Measurements from ENCODE around the gene WBP2NL. TPM values are rescaled to one million over a fixed set of nuclear protein-coding genes. Genes with fewer than 3 reads are reported as not detected.

WBP2NL gene
- total RNA-seq, 2 donors from 2014 or later: not detected

DNA sequence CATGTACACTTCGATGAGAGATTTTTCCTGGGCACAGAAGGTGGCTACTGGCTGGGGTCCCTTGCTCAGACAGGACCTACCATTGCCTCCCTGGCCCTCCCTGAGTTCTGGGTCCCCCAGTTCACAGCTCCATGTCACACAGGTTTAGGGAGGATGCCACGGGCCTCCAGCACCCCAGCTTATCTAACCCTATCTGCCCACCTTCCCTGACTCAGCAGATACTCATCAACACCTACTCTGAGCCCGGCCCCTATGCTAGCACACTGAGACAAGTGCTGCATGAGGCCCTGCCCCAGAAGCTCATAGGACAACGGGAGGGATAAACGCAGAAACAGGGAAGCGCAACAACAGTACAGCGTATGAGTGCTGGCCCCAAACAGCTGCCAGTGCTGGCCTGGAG is 62.5 kb downstream of the WBP2NL start:
- Mint-ChIP-seq H3K9me3 (peaks cover 26% of the 10 kb centered on the region), H3K27me3 (ENCODE audit: insufficient read depth) (no peaks in the 10 kb centered on the region), H3K36me3 (ENCODE audit: low read depth) (peaks cover 62% of the 10 kb centered on the region), H3K4me3 (no peak overlapping the region), H3K4me1 (peaks cover 9% of the 10 kb centered on the region), H3K27ac (no peak overlapping the region)
- no peaks in the 10 kb centered on the region for H3K27me3 ChIP-seq (ENCODE audit: control insufficient read depth, insufficient read depth, low read length, poor library complexity, severe bottlenecking)
- 91 to 97% methylated on average over 6 to 7 of the region's 7 CpGs for WGBS, 2 experiments (ENCODE audit: insufficient coverage in 1 of 2, insufficient read length in 1 of 2)
- TF ChIP-seq, protein P1, sequence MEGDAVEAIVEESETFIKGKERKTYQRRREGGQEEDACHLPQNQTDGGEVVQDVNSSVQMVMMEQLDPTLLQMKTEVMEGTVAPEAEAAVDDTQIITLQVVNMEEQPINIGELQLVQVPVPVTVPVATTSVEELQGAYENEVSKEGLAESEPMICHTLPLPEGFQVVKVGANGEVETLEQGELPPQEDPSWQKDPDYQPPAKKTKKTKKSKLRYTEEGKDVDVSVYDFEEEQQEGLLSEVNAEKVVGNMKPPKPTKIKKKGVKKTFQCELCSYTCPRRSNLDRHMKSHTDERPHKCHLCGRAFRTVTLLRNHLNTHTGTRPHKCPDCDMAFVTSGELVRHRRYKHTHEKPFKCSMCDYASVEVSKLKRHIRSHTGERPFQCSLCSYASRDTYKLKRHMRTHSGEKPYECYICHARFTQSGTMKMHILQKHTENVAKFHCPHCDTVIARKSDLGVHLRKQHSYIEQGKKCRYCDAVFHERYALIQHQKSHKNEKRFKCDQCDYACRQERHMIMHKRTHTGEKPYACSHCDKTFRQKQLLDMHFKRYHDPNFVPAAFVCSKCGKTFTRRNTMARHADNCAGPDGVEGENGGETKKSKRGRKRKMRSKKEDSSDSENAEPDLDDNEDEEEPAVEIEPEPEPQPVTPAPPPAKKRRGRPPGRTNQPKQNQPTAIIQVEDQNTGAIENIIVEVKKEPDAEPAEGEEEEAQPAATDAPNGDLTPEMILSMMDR (conservative IDR thresholded peaks at IDR 0.05): no peak
- DNase-seq: no peak
- peaks cover 30% of the 10 kb centered on the region for H3K36me3 ChIP-seq (ENCODE audit: control insufficient read depth, insufficient read depth, low read length)
- H3K9ac ChIP-seq (ENCODE audit: extremely low read depth, low read length, poor library complexity, severe bottlenecking): no peak overlapping the region
- no peak overlapping the region for H3K27ac ChIP-seq (ENCODE audit: low read depth, low read length)
- no peaks in the 10 kb centered on the region for H3K4me1 ChIP-seq (ENCODE audit: control insufficient read depth, insufficient read depth, low read length)
- H3K4me3 ChIP-seq (ENCODE audit: low read length): no peak overlapping the region
- peaks cover 25% of the 10 kb centered on the region for H3K9me3 ChIP-seq (ENCODE audit: control insufficient read depth, low read length)

GRCh38 chr22:42062506-42063170 is 64.0 kb downstream of the WBP2NL start:
- Mint-ChIP-seq H3K27me3 (ENCODE audit: insufficient read depth) (no peaks in the 10 kb centered on the region), H3K4me3 (no peak overlapping the region), H3K36me3 (ENCODE audit: low read depth) (peaks cover 71% of the 10 kb centered on the region), H3K27ac (no peak overlapping the region), H3K4me1 (peaks cover 9% of the 10 kb centered on the region), H3K9me3 (peaks cover 11% of the 10 kb centered on the region)
- TF ChIP-seq, protein P1 (conservative IDR thresholded peaks at IDR 0.05): no peak
- Histone ChIP-seq H3K27ac (ENCODE audit: low read depth, low read length) (no peak overlapping the region), H3K4me1 (ENCODE audit: control insufficient read depth, insufficient read depth, low read length) (no peaks in the 10 kb centered on the region), H3K27me3 (ENCODE audit: control insufficient read depth, insufficient read depth, low read length, poor library complexity, severe bottlenecking) (no peaks in the 10 kb centered on the region), H3K4me3 (ENCODE audit: low read length) (no peak overlapping the region), H3K36me3 (ENCODE audit: control insufficient read depth, insufficient read depth, low read length) (peaks cover 38% of the 10 kb centered on the region), H3K9me3 (ENCODE audit: control insufficient read depth, low read length) (peaks cover 12% of the 10 kb centered on the region), H3K9ac (ENCODE audit: extremely low read depth, low read length, poor library complexity, severe bottlenecking) (no peak overlapping the region)
- 93 to 95% methylated on average over 8 to 10 of the region's 10 CpGs for WGBS, 2 experiments (ENCODE audit: insufficient coverage in 1 of 2, insufficient read length in 1 of 2)
- no peak for DNase-seq

- TF ChIP-seq, protein P1 (conservative IDR thresholded peaks at IDR 0.05): no peak
- Histone ChIP-seq H3K27me3 (ENCODE audit: control insufficient read depth, insufficient read depth, low read length, poor library complexity, severe bottlenecking) (no peaks in the 10 kb centered on the region), H3K4me1 (ENCODE audit: control insufficient read depth, insufficient read depth, low read length) (no peaks in the 10 kb centered on the region), H3K27ac (ENCODE audit: low read depth, low read length) (no peak overlapping the region), H3K9ac (ENCODE audit: extremely low read depth, low read length, poor library complexity, severe bottlenecking) (no peak overlapping the region), H3K4me3 (ENCODE audit: low read length) (no peak overlapping the region), H3K36me3 (ENCODE audit: control insufficient read depth, insufficient read depth, low read length) (peaks cover 30% of the 10 kb centered on the region), H3K9me3 (ENCODE audit: control insufficient read depth, low read length) (no peaks in the 10 kb centered on the region)
- no peak for DNase-seq
- no peaks in the 10 kb centered on the region for H3K27me3 Mint-ChIP-seq (ENCODE audit: insufficient read depth)
- H3K27ac Mint-ChIP-seq: no peak overlapping the region
- H3K36me3 Mint-ChIP-seq (ENCODE audit: low read depth): peaks cover 60% of the 10 kb centered on the region
- H3K9me3 Mint-ChIP-seq: no peaks in the 10 kb centered on the region
- WGBS, 2 experiments (ENCODE audit: insufficient coverage in 1 of 2, insufficient read length in 1 of 2): 94 to 100% methylated on average over 1 of the region's 1 CpG
- H3K4me3 Mint-ChIP-seq: no peak overlapping the region
- H3K4me1 Mint-ChIP-seq: peaks cover 10% of the 10 kb centered on the region
These were observed 66.0 kb downstream of the WBP2NL start for GRCh38 chr22:42064629-42065028.

Data from endodermal cell (in vitro differentiated cells).